Endothelial cell of umbilical vein (primary cell): Measurements from ENCODE around the gene EEFSEC.

Experiments
- CTCF ChIP-seq, 2 donors: IDR thresholded peaks; 1 replicate in 1 of 2; 2 replicates in 1 of 2; pipeline ENCODE4 v1.5.1; 2011; ENCODE audit warnings: low read length in 2 of 2, mild to moderate bottlenecking in 2 of 2, moderate library complexity in 2 of 2, control low read depth in 1 of 2, inconsistent platforms in 1 of 2, low read depth in 1 of 2; ENCODE audit not compliant: insufficient read depth in 1 of 2; ENCODE audit errors: extremely low read depth in 1 of 2
- EZH2 ChIP-seq: IDR thresholded peaks from 2 replicates; pipeline ENCODE4 v1.6.1; 2012; ENCODE audit warnings: borderline replicate concordance, low read depth, mild to moderate bottlenecking, moderate library complexity, low read length, inconsistent platforms; ENCODE audit not compliant: severe bottlenecking
- FOS ChIP-seq: IDR thresholded peaks from 2 replicates; pipeline ENCODE4 v1.6.1; 2011; ENCODE audit warnings: mild to moderate bottlenecking, low read length, moderate library complexity, borderline replicate concordance; ENCODE audit not compliant: insufficient read depth
- GATA2 ChIP-seq: IDR thresholded peaks from 2 replicates; pipeline ENCODE4 v1.7.0; 2011; ENCODE audit warnings: low read depth, mild to moderate bottlenecking, moderate library complexity, mixed read lengths, low read length; ENCODE audit not compliant: insufficient read length, insufficient read depth
- MYC ChIP-seq: IDR thresholded peaks from one replicate; pipeline ENCODE4 v1.6.1; 2011; ENCODE audit warnings: mild to moderate bottlenecking, low read depth, low read length
- POLR2A ChIP-seq: IDR thresholded peaks from 2 replicates; pipeline ENCODE4 v1.6.1; 2012; ENCODE audit warnings: low read depth, mild to moderate bottlenecking, control low read depth, low read length
- POLR2AphosphoS5 ChIP-seq: IDR thresholded peaks from 2 replicates; pipeline ENCODE4 v1.6.1; 2012; ENCODE audit warnings: low read depth, mild to moderate bottlenecking, control low read depth, low read length, moderate library complexity; ENCODE audit not compliant: insufficient read depth

- TF ChIP-seq EZH2 (no peak), POLR2AphosphoS5 (no peak), CTCF (IDR thresholded peaks at IDR 0.05; ENCODE audit: extremely low read depth in 1 of 2, insufficient read depth in 1 of 2, low read depth in 1 of 2, low read length in 2 of 2) (no peak), POLR2A (no peak), MYC (no peak), FOS (no peak), GATA2 (no peak)
These were observed 235.7 kb downstream of the EEFSEC start for GRCh38 chr3:128388932-128389331.
